ENCODE data around the gene ELN. TPM values are rescaled to one million over a fixed set of nuclear protein-coding genes. Genes with fewer than 3 reads are reported as not detected.
A peak's percentile ranks its signal among the peaks of the same experiment; 100 is the strongest.

ELN gene
- total RNA-seq, 2 experiments from 2014 or later = not detected

- DNase-seq (no peak), ATAC-seq (ENCODE audit: poor library complexity) (no peak)
- Histone ChIP-seq H3K27ac (ENCODE audit: low read depth in 1 of 2, low read length in 2 of 2) (no peak overlapping the region), H3K27me3 (ENCODE audit: control insufficient read depth in 1 of 2, insufficient read depth in 2 of 2, low read length in 2 of 2) (peaks cover 0 to 2% of the 10 kb centered on the region in 2 experiments), H3K4me1 (ENCODE audit: insufficient read depth, low read length) (no peaks in the 10 kb centered on the region), H3K4me3 (ENCODE audit: low read length) (no peak overlapping the region), H3K36me3 (ENCODE audit: insufficient read depth, low read length) (no peaks in the 10 kb centered on the region), H3K9me3 (ENCODE audit: control insufficient read depth in 1 of 2, insufficient read depth in 1 of 2, low read length in 2 of 2) (no peaks in the 10 kb centered on the region)
- Mint-ChIP-seq H3K27me3 (peaks cover 9% of the 10 kb centered on the region), H3K4me3 (no peak overlapping the region), H3K27ac (no peak overlapping the region), H3K9me3 (no peaks in the 10 kb centered on the region), H3K4me1 (ENCODE audit: low read depth) (no peaks in the 10 kb centered on the region), H3K36me3 (ENCODE audit: low read depth) (no peaks in the 10 kb centered on the region)
- TF ChIP-seq CTCF (IDR thresholded peaks at IDR 0.05) = no peak
- CTCF ChIA-PET = no interaction called here
- intact Hi-C loops (cut with DNase I, micrococcal nuclease) = no loop called here
- POLR2A ChIA-PET = no interaction called here
Observed at GRCh38 chr7:73980206-73980605, 47.8 kb upstream of the ELN start.

GRCh38 chr7:73981933-73982332 lies 46.0 kb upstream of the ELN start:
- Histone ChIP-seq H3K4me3 (ENCODE audit: low read length) (no peak overlapping the region), H3K4me1 (ENCODE audit: insufficient read depth, low read length) (no peaks in the 10 kb centered on the region), H3K27ac (ENCODE audit: low read depth in 1 of 2, low read length in 2 of 2) (no peak overlapping the region), H3K36me3 (ENCODE audit: insufficient read depth, low read length) (no peaks in the 10 kb centered on the region), H3K27me3 (ENCODE audit: control insufficient read depth in 1 of 2, insufficient read depth in 2 of 2, low read length in 2 of 2) (peaks cover 0 to 2% of the 10 kb centered on the region in 2 experiments), H3K9me3 (ENCODE audit: control insufficient read depth in 1 of 2, insufficient read depth in 1 of 2, low read length in 2 of 2) (no peaks in the 10 kb centered on the region)
- DNase-seq = no peak
- H3K4me1 Mint-ChIP-seq (ENCODE audit: low read depth) = no peaks in the 10 kb centered on the region
- ChIA-PET CTCF (interaction anchor here (0.6 kb wide), 1 partner anchor 118 kb away, joined by 5 read pairs; no protein-coding TSS in a partner anchor), POLR2A (no interaction called here)
- H3K36me3 Mint-ChIP-seq (ENCODE audit: low read depth) = no peaks in the 10 kb centered on the region
- intact Hi-C loops (cut with DNase I, micrococcal nuclease) = no loop called here
- H3K9me3 Mint-ChIP-seq = no peaks in the 10 kb centered on the region
- TF ChIP-seq CTCF (IDR thresholded peaks at IDR 0.05) = no peak
- H3K27me3 Mint-ChIP-seq = peaks cover 4% of the 10 kb centered on the region
- H3K4me3 Mint-ChIP-seq = no peak overlapping the region
- ATAC-seq (ENCODE audit: poor library complexity) = no peak
- H3K27ac Mint-ChIP-seq = no peak overlapping the region

- Histone ChIP-seq H3K27ac (ENCODE audit: low read depth in 1 of 2, low read length in 2 of 2) (no peak overlapping the region), H3K36me3 (ENCODE audit: insufficient read depth, low read length) (no peaks in the 10 kb centered on the region), H3K27me3 (ENCODE audit: control insufficient read depth in 1 of 2, insufficient read depth in 2 of 2, low read length in 2 of 2) (peaks cover 0 to 2% of the 10 kb centered on the region in 2 experiments), H3K4me3 (ENCODE audit: low read length) (no peak overlapping the region), H3K4me1 (ENCODE audit: insufficient read depth, low read length) (no peaks in the 10 kb centered on the region), H3K9me3 (ENCODE audit: control insufficient read depth in 1 of 2, insufficient read depth in 1 of 2, low read length in 2 of 2) (no peaks in the 10 kb centered on the region)
- DNase-seq (peak in 1 of 14 experiments; percentile 5), ATAC-seq (ENCODE audit: poor library complexity) (no peak)
- ChIA-PET CTCF (no interaction called here), POLR2A (no interaction called here)
- Mint-ChIP-seq H3K27ac (no peak overlapping the region), H3K36me3 (ENCODE audit: low read depth) (no peaks in the 10 kb centered on the region), H3K4me3 (no peak overlapping the region), H3K9me3 (no peaks in the 10 kb centered on the region), H3K4me1 (ENCODE audit: low read depth) (no peaks in the 10 kb centered on the region), H3K27me3 (peaks cover 4% of the 10 kb centered on the region)
- intact Hi-C loops (cut with DNase I, micrococcal nuclease) = no loop called here
- TF ChIP-seq CTCF (IDR thresholded peaks at IDR 0.05) = no peak
Observed at GRCh38 chr7:73983437-73984164, 44.4 kb upstream of the ELN start.

Measured in CD4-positive, alpha-beta T cell (primary cell).